Measurements from ENCODE around the gene C13orf42. TPM values are rescaled to one million over a fixed set of nuclear protein-coding genes. Genes with fewer than 3 reads are reported as not detected.

Gene C13orf42
- total and polyA plus RNA-seq, 2 experiments from 2014 or later: 9.4 to 96.5 TPM

DNA sequence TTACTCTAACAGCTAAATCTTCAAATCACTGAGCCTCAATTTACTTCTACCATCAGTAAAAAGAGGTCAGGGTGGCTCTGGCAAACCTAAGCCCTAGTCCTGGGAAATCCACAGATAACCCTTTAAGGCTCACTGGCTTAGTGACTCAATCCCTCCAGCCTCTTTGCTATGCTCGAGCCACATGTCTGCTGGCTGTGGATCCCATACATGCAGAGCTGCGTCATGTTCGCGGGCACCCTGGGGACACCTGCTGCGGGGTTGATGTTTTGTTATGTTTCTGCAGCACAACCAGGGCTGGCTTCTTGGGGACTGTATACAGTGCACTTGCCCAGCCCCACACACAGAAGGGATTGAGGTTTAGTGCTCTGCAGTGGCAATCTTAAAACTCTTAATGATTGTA, 41.6 kb upstream of the C13orf42 start:
- no peak overlapping the region for H3K27ac ChIP-seq (ENCODE audit: low read depth)
- peaks cover 62% of the 10 kb centered on the region for H3K4me1 ChIP-seq (ENCODE audit: insufficient read depth)
- H4K20me1 ChIP-seq (replicated peaks; ENCODE audit: insufficient read depth): no peaks in the 10 kb centered on the region
- TF ChIP-seq CREB1 (CRISPR knock-in tag; IDR thresholded peaks at IDR 0.05; ENCODE audit: low read depth) (no peak), POLR2AphosphoS5 (IDR thresholded peaks at IDR 0.05; ENCODE audit: low read depth) (no peak), ZNF114 (CRISPR knock-in tag; IDR thresholded peaks at IDR 0.05) (no peak), EZH2 (IDR thresholded peaks at IDR 0.05; ENCODE audit: low read depth, unreplicated experiment) (no peak), JUNB (IDR thresholded peaks at IDR 0.05; ENCODE audit: unreplicated experiment) (no peak), NANOG (IDR thresholded peaks at IDR 0.05; ENCODE audit: borderline replicate concordance) (no peak), ZNF331 (CRISPR knock-in tag; IDR thresholded peaks at IDR 0.05; ENCODE audit: low read depth) (no peak), STAT1 (IDR thresholded peaks at IDR 0.05; ENCODE audit: unreplicated experiment) (no peak), EZH2phosphoT487 (IDR thresholded peaks at IDR 0.05; ENCODE audit: unreplicated experiment) (no peak)
- TF ChIP-seq, protein P1, sequence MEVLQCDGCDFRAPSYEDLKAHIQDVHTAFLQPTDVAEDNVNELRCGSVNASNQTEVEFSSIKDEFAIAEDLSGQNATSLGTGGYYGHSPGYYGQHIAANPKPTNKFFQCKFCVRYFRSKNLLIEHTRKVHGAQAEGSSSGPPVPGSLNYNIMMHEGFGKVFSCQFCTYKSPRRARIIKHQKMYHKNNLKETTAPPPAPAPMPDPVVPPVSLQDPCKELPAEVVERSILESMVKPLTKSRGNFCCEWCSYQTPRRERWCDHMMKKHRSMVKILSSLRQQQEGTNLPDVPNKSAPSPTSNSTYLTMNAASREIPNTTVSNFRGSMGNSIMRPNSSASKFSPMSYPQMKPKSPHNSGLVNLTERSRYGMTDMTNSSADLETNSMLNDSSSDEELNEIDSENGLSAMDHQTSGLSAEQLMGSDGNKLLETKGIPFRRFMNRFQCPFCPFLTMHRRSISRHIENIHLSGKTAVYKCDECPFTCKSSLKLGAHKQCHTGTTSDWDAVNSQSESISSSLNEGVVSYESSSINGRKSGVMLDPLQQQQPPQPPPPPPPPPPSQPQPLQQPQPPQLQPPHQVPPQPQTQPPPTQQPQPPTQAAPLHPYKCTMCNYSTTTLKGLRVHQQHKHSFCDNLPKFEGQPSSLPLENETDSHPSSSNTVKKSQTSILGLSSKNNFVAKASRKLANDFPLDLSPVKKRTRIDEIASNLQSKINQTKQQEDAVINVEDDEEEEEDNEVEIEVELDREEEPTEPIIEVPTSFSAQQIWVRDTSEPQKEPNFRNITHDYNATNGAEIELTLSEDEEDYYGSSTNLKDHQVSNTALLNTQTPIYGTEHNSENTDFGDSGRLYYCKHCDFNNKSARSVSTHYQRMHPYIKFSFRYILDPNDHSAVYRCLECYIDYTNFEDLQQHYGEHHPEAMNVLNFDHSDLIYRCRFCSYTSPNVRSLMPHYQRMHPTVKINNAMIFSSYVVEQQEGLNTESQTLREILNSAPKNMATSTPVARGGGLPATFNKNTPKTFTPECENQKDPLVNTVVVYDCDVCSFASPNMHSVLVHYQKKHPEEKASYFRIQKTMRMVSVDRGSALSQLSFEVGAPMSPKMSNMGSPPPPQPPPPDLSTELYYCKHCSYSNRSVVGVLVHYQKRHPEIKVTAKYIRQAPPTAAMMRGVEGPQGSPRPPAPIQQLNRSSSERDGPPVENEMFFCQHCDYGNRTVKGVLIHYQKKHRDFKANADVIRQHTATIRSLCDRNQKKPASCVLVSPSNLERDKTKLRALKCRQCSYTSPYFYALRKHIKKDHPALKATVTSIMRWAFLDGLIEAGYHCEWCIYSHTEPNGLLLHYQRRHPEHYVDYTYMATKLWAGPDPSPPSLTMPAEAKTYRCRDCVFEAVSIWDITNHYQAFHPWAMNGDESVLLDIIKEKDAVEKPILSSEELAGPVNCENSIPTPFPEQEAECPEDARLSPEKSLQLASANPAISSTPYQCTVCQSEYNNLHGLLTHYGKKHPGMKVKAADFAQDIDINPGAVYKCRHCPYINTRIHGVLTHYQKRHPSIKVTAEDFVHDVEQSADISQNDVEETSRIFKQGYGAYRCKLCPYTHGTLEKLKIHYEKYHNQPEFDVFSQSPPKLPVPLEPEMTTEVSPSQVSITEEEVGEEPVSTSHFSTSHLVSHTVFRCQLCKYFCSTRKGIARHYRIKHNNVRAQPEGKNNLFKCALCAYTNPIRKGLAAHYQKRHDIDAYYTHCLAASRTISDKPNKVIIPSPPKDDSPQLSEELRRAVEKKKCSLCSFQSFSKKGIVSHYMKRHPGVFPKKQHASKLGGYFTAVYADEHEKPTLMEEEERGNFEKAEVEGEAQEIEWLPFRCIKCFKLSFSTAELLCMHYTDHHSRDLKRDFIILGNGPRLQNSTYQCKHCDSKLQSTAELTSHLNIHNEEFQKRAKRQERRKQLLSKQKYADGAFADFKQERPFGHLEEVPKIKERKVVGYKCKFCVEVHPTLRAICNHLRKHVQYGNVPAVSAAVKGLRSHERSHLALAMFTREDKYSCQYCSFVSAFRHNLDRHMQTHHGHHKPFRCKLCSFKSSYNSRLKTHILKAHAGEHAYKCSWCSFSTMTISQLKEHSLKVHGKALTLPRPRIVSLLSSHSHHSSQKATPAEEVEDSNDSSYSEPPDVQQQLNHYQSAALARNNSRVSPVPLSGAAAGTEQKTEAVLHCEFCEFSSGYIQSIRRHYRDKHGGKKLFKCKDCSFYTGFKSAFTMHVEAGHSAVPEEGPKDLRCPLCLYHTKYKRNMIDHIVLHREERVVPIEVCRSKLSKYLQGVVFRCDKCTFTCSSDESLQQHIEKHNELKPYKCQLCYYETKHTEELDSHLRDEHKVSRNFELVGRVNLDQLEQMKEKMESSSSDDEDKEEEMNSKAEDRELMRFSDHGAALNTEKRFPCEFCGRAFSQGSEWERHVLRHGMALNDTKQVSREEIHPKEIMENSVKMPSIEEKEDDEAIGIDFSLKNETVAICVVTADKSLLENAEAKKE (CRISPR knock-in tag; IDR thresholded peaks at IDR 0.05): no peak
- TF ChIP-seq, protein P2, sequence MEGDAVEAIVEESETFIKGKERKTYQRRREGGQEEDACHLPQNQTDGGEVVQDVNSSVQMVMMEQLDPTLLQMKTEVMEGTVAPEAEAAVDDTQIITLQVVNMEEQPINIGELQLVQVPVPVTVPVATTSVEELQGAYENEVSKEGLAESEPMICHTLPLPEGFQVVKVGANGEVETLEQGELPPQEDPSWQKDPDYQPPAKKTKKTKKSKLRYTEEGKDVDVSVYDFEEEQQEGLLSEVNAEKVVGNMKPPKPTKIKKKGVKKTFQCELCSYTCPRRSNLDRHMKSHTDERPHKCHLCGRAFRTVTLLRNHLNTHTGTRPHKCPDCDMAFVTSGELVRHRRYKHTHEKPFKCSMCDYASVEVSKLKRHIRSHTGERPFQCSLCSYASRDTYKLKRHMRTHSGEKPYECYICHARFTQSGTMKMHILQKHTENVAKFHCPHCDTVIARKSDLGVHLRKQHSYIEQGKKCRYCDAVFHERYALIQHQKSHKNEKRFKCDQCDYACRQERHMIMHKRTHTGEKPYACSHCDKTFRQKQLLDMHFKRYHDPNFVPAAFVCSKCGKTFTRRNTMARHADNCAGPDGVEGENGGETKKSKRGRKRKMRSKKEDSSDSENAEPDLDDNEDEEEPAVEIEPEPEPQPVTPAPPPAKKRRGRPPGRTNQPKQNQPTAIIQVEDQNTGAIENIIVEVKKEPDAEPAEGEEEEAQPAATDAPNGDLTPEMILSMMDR (conservative IDR thresholded peaks at IDR 0.05; ENCODE audit: low read depth in 2 of 2): no peak
- TF ChIP-seq, protein P3, sequence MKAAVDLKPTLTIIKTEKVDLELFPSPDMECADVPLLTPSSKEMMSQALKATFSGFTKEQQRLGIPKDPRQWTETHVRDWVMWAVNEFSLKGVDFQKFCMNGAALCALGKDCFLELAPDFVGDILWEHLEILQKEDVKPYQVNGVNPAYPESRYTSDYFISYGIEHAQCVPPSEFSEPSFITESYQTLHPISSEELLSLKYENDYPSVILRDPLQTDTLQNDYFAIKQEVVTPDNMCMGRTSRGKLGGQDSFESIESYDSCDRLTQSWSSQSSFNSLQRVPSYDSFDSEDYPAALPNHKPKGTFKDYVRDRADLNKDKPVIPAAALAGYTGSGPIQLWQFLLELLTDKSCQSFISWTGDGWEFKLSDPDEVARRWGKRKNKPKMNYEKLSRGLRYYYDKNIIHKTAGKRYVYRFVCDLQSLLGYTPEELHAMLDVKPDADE (IDR thresholded peaks at IDR 0.05): no peak
- TF ChIP-seq, protein P4, sequence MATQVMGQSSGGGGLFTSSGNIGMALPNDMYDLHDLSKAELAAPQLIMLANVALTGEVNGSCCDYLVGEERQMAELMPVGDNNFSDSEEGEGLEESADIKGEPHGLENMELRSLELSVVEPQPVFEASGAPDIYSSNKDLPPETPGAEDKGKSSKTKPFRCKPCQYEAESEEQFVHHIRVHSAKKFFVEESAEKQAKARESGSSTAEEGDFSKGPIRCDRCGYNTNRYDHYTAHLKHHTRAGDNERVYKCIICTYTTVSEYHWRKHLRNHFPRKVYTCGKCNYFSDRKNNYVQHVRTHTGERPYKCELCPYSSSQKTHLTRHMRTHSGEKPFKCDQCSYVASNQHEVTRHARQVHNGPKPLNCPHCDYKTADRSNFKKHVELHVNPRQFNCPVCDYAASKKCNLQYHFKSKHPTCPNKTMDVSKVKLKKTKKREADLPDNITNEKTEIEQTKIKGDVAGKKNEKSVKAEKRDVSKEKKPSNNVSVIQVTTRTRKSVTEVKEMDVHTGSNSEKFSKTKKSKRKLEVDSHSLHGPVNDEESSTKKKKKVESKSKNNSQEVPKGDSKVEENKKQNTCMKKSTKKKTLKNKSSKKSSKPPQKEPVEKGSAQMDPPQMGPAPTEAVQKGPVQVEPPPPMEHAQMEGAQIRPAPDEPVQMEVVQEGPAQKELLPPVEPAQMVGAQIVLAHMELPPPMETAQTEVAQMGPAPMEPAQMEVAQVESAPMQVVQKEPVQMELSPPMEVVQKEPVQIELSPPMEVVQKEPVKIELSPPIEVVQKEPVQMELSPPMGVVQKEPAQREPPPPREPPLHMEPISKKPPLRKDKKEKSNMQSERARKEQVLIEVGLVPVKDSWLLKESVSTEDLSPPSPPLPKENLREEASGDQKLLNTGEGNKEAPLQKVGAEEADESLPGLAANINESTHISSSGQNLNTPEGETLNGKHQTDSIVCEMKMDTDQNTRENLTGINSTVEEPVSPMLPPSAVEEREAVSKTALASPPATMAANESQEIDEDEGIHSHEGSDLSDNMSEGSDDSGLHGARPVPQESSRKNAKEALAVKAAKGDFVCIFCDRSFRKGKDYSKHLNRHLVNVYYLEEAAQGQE (IDR thresholded peaks at IDR 0.05; ENCODE audit: unreplicated experiment): no peak
- DNase-seq (ENCODE audit: low spot score) (no peak), ATAC-seq (no peak)
- peaks cover 12% of the 10 kb centered on the region; the same call in 1 of the 2 replicates for H3K79me2 ChIP-seq (replicated peaks; ENCODE audit: insufficient read depth)
- no peak overlapping the region for H2AFZ ChIP-seq
- Mint-ChIP-seq H3K9me3 (peaks cover 10% of the 10 kb centered on the region; the same call in 1 of the 3 replicates), H3K27me3 (ENCODE audit: insufficient read depth, low read depth, poor library complexity) (peaks cover 4% of the 10 kb centered on the region), H3K27ac (peak overlapping the region; percentile 89; the same call in 1 of the 2 replicates), H3K36me3 (ENCODE audit: low read depth) (peaks cover 37% of the 10 kb centered on the region), H3K4me3 (no peak overlapping the region), H3K4me1 (peaks cover 77% of the 10 kb centered on the region)
- H3K27me3 ChIP-seq (ENCODE audit: insufficient read depth): no peaks in the 10 kb centered on the region
- no peaks in the 10 kb centered on the region for H3K36me3 ChIP-seq (ENCODE audit: insufficient read depth)
- H3K9me2 ChIP-seq (ENCODE audit: insufficient read depth): no peaks in the 10 kb centered on the region
- H3K4me2 ChIP-seq: no peak overlapping the region
- H3K4me3 ChIP-seq: no peak overlapping the region
- H3F3A ChIP-seq (replicated peaks; ENCODE audit: low read depth): peaks cover 1% of the 10 kb centered on the region; the same call in 1 of the 2 replicates

All from GM23338 (cell line).